HG02623 (cell line): ENCODE results near the gene GRM7.

Experiments
- ATAC-seq: cut with Tn5 transposase; IDR thresholded peaks from one replicate; pipeline ENCODE4 v1.9.1; 2021; ENCODE audit warnings: moderate library complexity; ENCODE audit not compliant: unreplicated experiment

The GRM7 gene

DNA sequence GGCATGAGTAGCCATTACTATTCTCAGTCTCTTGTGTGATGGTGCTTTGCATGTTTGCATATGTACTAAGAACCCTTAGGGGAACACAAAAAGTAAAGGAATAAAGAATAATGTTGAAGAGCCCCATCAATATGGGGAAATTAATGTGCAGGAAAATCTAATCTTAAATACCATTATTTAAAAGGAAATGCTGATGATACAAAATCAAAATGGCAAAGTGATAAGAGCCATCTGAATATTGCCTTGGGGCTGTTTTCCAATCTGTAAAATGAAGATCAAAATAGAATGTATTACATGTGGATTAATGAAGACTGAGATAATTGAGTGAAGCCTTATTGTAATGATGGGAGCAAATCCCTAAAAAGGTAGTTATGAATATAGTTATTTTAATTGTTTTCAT lies 771.4 kb downstream of the GRM7 start:
- ATAC-seq = no peak

DNA sequence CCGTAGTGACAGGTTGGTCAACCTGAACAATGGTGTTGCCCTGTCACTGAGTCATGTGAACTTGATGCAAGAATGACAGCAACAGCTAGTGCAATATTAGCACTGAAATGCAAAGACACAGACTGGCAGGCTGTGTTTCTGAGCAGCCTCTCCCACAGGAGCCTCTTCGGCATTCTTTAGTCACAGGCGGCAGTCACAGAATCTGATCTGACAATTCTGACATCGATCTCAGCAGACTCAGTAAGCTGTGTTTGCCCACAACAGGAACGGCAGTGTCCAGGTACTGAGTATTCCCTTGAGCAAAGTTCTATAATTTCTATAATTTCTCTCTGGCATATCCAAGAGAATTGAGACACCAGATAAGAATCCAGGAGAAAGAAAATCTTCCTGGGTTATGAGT lies 776.8 kb downstream of the GRM7 start:
- no peak for ATAC-seq

DNA sequence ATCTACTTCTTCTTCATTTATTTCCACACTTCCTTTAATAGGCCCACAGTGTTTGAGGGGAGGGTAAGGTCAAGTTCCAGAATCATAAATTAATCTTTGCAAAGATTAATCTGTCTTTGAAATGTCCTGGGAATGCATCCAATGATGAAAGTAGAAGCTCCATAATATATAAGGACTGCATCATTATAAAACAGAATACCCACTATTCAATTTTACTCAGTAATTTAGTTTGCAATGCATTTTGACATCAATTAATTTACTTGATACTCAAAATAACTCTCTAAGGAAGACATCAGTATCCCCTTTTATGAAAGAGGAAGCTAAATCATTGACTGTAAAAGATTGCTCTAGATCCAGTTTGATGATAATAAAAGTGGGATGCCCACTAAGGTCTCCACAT lies 777.2 kb downstream of the GRM7 start:
- no peak for ATAC-seq

DNA sequence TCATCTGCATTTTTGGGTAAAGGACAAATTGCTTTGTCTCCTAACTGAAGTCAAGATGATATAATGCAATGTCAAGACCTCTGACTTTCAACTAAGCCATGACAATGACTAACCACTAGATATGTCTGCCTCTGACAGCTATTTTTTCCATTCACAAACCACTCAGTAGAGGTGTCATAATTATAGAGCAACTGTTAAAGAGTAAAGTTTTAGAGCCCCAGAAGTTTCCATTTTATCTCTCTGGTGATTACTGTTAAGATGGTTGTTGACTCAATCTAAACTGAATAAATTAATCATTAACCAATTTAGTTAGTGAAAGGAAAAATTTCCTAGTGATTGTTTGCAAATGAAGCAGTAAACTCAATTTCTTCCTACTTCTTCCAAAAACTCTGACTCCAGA lies 779.9 kb downstream of the GRM7 start:
- ATAC-seq = no peak

DNA sequence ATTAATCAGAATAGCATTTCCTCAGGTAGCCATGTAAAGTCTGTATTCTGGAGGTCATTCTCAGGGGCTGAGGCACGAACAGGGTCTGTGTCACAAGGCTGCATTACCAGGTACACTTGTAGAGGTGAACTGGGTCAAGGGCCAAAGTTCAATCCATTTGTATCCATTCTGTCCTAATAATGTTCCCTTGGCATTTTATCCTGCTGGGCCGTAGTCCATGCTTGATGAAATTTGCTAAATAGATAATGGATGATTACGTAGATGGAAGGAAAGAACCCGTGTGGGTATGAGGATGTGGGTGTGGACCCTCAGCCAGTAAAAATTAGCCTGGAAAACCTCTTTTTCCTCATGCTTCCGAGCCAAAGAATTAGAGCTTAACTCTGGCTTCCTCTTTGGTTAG lies 785.9 kb downstream of the GRM7 start:
- no peak for ATAC-seq

DNA sequence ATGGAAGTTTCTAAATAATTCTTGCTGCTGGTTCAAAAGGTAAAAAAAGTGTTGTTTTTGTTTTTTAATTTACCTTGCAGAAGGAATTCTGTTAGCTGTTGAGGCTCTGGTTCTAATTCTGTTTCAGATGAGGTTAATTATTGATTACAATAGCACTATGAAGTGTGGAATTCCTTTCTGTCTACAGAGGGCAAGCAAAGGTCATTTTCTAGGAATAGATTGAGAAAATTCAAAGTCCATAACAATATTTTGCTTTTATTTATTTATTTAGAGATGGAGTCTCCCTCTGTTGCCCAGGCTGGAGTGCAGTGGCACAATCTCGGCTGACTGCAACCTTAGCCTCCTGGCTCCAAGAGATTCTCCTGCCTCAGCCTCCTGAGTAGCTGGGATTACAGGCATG lies 789.6 kb downstream of the GRM7 start:
- ATAC-seq = no peak

DNA sequence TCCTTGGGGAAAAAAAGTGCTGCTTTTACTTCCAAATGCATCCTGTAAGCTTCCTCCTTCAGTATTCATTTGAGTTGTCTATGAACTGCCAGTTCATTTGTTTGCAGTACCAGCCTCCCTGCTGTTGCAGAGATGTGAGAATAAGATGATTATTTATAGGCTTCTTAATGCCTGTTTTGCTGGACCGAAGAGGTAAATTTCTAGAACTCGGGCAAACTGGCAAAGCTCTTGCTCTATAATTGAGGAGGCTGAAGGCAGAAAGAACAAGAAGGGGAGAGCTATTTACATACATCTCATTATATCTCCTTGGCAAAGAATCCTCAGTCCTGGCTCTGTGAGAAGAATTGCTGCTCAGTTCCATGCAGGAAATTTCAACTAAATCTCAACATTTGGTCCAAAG lies 790.4 kb downstream of the GRM7 start:
- no peak for ATAC-seq

DNA sequence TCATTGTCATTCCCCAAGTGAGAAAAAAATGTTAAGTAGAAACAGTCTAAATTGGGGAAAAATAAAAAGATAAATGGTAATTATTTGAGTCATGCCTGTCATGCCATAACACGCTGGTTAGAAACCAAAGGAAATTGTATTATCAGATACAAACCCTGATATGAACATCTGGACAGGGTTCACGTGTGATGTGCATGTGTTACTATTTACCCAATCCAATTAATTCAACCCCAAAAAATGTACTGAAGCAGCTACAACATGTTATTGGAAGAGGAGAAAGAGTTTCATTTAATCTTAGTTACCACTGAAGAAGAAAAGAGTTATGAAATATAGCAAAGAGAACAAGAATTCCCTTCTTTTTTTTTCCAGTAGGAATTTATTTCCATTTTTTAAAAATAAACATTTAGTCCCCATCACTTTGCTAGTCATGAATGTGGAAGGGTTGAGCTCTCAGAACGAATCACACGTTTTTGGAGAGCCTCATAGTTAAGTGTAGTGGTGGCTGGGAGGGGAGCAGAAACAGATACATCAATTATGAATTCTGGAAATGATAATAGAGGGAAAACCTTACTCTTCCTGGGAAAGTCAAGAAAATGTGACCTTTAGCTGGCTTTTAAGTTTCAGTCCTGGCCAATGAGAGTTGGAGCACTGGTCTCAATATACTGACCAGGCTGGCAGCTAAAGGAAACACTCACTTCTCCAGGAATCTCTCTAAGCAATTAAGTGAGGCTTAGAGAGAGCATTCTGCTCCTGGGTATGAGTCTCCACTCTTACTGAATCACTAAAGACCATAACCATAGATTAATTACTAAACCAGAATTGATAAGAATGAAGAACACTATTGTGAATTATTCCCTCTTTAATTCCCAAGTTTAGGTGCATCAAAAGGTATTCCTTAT lies 796.5 kb downstream of the GRM7 start:
- ATAC-seq = no peak

DNA sequence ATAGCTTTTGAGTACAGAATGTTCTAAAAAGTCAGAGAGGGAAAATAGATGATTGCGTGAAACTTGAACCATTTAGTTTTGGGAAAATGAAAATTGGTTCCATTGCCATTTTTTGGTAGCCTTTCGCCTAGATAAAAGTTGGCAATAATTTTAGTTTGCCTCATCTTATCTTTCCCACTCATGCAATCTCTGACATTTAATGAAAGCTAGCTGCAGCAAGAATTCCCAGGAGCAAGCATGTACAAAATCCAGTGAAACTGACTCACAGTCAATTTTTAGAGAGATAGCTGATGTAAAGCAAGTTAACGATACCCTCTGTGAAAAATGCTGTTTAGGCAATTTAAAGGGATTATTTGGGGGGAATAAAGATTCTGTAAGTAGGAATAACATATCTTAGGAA lies 797.4 kb downstream of the GRM7 start:
- ATAC-seq = no peak

DNA sequence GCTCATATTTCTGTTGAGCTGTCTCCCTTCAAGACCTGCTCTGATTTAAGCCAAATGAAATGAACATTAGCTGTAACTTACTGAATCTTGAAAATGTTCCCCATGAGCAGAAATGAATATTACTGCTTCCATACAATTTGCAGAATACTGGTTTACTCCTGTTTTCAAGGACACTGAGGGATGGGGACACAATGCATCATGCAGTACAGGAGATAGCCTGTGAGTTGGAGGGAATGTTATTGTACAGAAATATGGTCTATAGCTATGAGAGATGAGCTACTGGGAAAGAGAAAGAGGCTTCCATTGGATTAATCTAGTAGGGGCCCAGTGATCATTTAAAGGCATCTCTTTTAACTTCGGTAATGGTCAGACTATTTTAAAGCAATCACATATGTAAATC lies 798.2 kb downstream of the GRM7 start:
- no peak for ATAC-seq

DNA sequence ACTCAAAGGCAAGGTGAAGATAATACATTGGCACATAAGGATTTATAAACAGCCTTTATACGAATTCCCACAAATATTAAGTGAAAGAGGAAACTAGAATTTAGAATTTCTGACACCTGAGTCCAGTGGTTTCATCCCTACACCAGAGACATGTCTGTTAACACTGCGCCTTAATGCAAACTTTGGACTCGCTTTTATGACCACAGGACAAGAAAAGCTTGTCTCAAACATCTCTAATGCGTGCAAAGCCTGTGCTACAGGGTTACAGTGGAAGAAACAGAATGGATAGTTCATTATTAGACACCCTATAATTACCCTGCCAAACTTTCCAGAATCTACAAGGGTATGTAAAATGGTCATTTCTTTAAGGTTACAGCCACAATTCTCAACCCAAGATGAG lies 802.9 kb downstream of the GRM7 start:
- ATAC-seq = no peak

DNA sequence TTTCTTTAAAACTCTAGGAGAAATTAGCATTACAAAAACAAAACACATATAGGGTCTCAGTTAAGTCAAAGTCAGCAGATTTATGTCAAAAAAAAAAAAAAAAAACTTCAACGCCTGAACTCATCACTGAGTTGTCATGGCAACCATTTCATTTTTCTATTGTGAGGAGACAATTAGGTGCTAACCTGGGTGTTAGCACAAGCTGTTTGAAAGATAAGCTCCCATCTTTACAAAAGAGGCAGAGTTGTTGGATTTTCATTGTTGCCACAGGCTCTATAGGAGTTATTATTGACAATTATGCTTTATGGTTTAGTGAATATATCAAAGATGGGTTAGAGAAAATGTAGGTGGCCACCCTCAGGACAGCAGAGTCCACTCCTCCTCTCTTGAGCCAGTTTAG lies 806.9 kb downstream of the GRM7 start:
- no peak for ATAC-seq

DNA sequence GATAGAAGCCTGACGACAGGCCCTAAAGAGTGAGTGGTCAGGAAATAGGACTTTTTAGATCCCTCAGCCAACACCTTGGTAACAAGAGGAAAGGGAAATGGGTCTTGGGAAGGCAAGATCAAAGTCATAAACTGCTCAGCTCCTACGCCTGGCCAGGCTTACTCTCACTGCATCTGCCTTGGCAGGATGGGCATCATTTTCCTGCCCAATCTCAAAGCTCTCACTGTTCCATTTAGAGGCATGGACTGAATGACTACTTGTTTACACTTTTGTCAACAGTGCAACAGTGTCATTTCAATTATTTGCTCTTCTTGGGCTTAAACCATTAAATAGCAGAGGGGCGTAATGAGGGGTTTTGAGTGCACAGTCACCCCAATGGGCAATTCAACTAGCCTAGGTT lies 808.7 kb downstream of the GRM7 start:
- ATAC-seq = no peak

DNA sequence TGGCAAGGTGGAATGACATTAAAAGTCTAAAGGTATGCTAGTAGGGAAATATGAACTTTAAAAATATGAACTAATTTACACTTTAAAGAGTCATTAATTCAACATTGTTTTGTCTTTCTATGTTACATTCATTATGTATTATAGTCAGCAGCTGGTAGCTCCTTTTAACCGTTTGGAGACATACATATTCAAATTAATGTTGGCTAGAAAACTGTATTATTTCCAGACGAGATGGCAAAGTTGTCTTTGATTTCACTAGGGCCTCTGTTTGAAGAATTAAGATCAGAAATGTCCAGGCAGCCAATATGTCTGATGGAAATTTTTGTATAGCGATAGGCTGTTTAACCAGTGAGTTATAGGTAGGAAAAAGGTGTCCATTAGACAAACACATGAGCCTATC lies 817.6 kb downstream of the GRM7 start:
- no peak for ATAC-seq

DNA sequence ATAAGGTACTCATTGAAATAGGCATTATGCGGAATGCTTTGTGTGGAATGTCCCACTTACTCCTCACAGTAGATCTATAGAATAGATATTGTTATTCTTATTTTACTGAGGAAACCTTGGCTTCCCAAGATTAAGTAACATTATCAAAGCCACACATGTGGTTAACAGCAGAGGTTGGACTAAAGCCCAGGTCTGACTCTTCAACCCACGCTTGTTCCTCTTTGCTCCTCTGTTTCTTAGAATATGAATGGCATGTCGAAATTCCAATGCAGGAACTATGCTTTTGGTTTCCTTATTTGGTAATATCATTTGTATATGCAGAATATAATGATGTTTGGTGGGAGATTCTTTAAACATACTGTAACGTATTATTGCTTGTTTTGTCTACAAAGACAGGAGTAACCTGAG lies 821.9 kb downstream of the GRM7 start:
- no peak for ATAC-seq

DNA sequence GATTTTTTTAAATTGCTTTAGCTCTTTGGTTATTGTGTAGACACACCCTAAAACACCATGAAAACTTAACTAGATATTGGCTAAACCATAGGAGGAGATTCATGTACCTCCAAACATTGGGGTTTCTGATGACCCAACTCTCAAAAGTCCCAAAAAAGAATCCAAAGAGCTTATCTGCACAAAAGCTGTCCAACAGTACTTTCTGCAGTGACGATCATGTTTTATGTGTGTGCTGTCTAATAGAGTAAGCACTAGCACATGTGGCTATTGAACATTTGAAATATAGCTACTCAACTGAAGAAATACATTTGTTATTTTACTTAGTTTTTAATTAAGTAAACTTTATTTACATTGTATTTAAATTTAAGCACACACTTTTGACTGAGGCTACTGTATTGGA lies 822.5 kb downstream of the GRM7 start:
- ATAC-seq = no peak

DNA sequence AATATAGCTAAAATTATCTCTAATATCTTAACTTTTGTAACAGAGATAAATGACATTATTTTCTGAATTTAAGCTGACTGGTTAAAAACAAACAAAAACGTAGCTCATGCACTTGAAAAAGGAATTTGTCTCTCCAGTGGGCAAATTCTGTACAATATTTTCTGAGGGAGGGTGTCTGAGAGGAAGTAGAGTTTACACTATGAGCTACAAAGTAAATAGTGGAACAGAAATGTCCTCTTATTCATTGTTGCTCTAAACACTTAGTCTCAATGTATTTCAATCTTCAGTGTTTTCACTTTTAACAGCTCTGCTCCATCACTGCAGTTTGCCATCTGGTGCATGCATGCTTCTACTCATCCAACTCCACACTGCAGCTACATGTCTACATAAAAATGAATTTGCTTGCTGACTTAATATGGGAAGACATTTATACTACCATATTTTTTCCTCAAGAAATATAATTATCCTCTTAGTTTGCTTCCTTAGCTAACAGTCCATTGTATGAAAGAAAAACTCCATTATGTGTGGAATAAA lies 823.3 kb downstream of the GRM7 start:
- no peak for ATAC-seq

DNA sequence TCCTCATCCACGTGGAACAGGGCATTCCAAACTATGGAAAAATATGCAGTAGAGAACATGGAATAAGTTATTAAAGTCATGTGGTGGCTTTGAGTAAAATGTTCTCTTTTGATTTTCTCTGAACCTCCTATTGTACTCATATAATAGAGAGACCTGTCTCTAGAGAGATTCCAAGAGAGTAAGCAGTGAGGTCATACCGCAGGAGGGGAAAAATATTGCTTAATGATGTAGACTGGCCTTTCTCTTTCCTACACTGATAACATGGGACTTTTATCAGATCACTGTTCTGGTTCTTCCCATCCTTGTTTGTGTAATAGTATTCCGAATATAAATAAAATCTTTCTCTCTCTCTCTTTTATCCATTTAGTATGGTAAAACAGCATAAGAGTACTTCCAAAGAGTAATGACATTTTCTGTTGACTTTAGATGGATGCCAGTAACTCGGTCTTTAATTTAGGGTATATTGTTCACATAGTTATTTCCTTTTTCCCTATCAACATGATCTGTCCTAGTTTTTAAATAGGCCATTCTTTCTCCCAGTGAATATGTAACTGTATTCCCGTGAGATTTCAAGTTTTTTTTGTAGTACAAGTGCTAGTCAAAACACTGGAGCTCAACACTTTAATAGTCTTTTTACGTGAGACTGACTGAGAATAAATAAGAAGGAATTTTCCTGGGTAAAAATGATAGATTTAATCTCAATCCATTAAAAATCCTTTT lies 826.7 kb downstream of the GRM7 start:
- no peak for ATAC-seq

DNA sequence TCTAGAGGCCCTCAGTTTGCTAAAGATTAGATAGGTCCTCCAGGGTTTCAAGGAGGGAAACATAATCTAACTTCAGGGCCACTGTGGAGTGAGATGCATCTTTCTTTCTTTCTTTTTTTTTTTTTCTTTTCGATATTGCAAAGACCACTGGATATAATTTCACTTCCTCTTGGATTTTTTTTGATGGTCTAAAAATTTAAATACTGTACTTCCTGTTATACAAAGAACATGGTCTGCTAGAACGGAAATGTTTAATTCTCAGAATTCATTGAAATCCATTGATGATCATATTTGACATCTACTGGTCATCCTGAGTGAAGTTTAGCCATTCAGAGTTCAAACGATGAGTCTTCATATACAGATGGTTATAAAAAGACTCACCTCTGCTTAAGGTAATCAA lies 832.0 kb downstream of the GRM7 start:
- no peak for ATAC-seq

DNA sequence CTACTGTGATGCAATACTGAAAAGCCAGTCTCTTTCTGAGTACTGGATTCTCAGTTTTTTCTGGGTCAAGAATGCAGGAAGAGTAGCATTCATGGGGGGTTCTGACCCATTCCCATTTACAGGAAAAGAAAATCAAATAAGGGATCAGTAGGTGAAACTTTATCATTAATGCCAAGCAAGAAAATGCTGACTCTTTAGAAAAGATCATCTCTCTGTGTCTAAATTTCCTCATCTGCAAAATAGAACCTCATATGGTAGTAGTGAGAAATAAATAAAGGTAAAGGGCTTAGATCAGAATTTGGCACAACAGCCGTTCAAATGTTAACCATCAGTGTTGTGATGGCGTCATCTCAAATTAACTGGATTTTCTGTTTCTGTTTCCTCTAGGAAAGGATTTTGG lies 833.1 kb downstream of the GRM7 start:
- ATAC-seq = no peak

DNA sequence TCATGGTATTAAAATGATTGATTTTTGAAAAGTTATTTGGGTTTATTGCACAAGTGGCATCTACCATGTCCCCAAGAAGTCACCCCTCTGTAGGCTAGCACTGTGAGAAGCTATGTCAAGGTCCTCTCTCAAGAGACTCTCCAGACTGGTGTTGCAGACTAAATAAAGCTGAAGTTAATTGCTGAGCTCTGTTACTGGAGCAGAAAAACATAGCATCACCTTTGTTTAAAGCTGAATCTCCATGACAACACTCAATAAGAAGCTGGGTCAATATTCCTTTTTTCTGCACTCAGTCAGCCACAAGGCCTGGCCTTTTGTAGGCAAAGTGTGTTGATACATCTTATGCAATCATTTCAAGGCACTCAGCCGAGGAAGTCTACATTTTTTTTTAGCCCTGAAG lies 834.1 kb downstream of the GRM7 start:
- no peak for ATAC-seq

DNA sequence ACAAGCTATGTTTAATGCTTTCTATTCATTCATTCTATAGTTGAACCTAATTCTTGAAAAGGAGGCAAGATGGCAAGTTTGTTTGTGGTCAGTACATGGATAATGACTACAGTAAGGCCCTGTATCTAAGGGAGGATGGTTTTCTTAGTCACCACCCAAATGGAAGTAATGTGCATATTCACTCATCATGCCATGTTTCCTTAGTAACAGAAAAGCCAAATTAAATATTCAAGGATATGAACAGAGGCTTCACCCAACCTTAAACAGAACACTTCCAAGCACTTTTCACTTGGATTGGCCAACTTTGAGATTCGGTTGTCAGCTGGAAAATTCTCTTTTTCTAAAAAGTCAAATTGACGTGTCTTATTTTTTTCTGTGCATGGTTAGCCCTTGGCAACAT lies 835.4 kb downstream of the GRM7 start:
- no peak for ATAC-seq
